Endothelial cell of umbilical vein (primary cell): Measurements from ENCODE around the gene RPL41. TPM values are rescaled to one million over a fixed set of nuclear protein-coding genes. Genes with fewer than 3 reads are reported as not detected.

Experiments used
- BruUV-seq: library from RNA; stranded (reverse); fragments of 400-500 nt; replicated peaks from 2 replicates; lab custom pipeline; 2021; lab: Mats Ljungman, UMichigan
- CTCF ChIA-PET: fragments of 300-600, 350-600 bp; sonication (Branson Sonifier 250); formaldehyde crosslinking; loops from one replicate; lab custom pipeline; 2021; ENCODE audit warnings: antibody characterized with exemption, inconsistent platforms; lab: Charles Lee
- POLR2A ChIA-PET: fragments of 300-600, 350-600 bp; sonication (Branson Sonifier 250); formaldehyde crosslinking; loops from one replicate; lab custom pipeline; 2021; ENCODE audit warnings: antibody characterized with exemption, inconsistent platforms; lab: Charles Lee
- DNase-seq: peaks from one replicate; pipeline ENCODE4 v3.0.0-alpha.2; 2011; ENCODE audit warnings: low read depth, low spot score
- FAIRE-seq: peaks from 2 replicates; lab custom pipeline; 2011; peaks lifted over from hg19 to GRCh38; lab: Jason Lieb, UNC
- H2AFZ ChIP-seq: 2 replicates; pipeline ENCODE4 v1.6.0; 2012; ENCODE audit warnings: low read depth, low read length, control low read depth, inconsistent platforms
- H3K27ac ChIP-seq: 2 replicates; pipeline ENCODE4 v1.5.1; 2011; ENCODE audit warnings: low read depth, mild to moderate bottlenecking, control low read depth, low read length, moderate library complexity; ENCODE audit not compliant: insufficient read depth
- H3K27me3 ChIP-seq, 2 experiments: 2 replicates each; pipeline versions ENCODE4 v1.6.0 to v1.6.1; 2011; ENCODE audit warnings: low read length in 2 of 2, mixed read lengths in 1 of 2; ENCODE audit not compliant: control insufficient read depth in 2 of 2, insufficient read depth in 2 of 2
- H3K36me3 ChIP-seq, 2 experiments: 2 replicates in 1 of 2; 3 replicates in 1 of 2; pipeline ENCODE4 v1.5.1; 2011; ENCODE audit warnings: low read length in 2 of 2, mild to moderate bottlenecking in 1 of 2, moderate library complexity in 1 of 2; ENCODE audit not compliant: control insufficient read depth in 2 of 2, insufficient read depth in 2 of 2; ENCODE audit errors: extremely low read depth in 1 of 2
- H3K4me1 ChIP-seq: 3 replicates; pipeline ENCODE4 v1.5.1; 2011; ENCODE audit warnings: mild to moderate bottlenecking, low read length; ENCODE audit not compliant: control insufficient read depth, insufficient read depth; ENCODE audit errors: extremely low read depth
- H3K4me2 ChIP-seq: 2 replicates; pipeline ENCODE4 v1.6.1; 2011; ENCODE audit warnings: low read length, control low read depth, mixed read lengths; ENCODE audit not compliant: insufficient read depth
- H3K4me3 ChIP-seq, 3 experiments: fragments of 200-600 bp in 1 of 3; sonication (generic), shearing (Covaris generic) in 1 of 3; replicated peaks in 1 of 3; 2 replicates each; pipeline ENCODE4 v1.5.1; 2011 to 2016; ENCODE audit warnings: control low read depth in 3 of 3, low read length in 3 of 3, mild to moderate bottlenecking in 2 of 3, inconsistent platforms in 1 of 3, low read depth in 1 of 3, moderate library complexity in 1 of 3; ENCODE audit not compliant: insufficient read depth in 1 of 3
- H3K79me2 ChIP-seq: 2 replicates; pipeline ENCODE4 v1.6.0; 2012; ENCODE audit warnings: low read length, inconsistent platforms; ENCODE audit not compliant: control insufficient read depth, insufficient read depth
- H3K9ac ChIP-seq: replicated peaks from 2 replicates; pipeline ENCODE3; 2011; ENCODE audit warnings: low read length, control low read depth; ENCODE audit not compliant: insufficient read depth; ENCODE audit errors: extremely low read depth
- H3K9me1 ChIP-seq: replicated peaks from 3 replicates; pipeline ENCODE4 v1.6.0; 2011; ENCODE audit warnings: mild to moderate bottlenecking, low read length; ENCODE audit not compliant: control insufficient read depth, insufficient read depth; ENCODE audit errors: extremely low read depth
- H3K9me3 ChIP-seq: replicated peaks from 2 replicates; pipeline ENCODE4 v1.5.1; 2012; ENCODE audit warnings: low read length, inconsistent platforms; ENCODE audit not compliant: control insufficient read depth, insufficient read depth
- H4K20me1 ChIP-seq: replicated peaks from 2 replicates; pipeline ENCODE3; 2011; ENCODE audit warnings: mild to moderate bottlenecking, low read length; ENCODE audit not compliant: control insufficient read depth, insufficient read depth; ENCODE audit errors: extremely low read depth
- EZH2 ChIP-seq: IDR thresholded peaks from 2 replicates; pipeline ENCODE4 v1.6.1; 2012; ENCODE audit warnings: borderline replicate concordance, low read depth, mild to moderate bottlenecking, moderate library complexity, low read length, inconsistent platforms; ENCODE audit not compliant: severe bottlenecking
- GATA2 ChIP-seq: IDR thresholded peaks from 2 replicates; pipeline ENCODE4 v1.7.0; 2011; ENCODE audit warnings: low read depth, mild to moderate bottlenecking, moderate library complexity, mixed read lengths, low read length; ENCODE audit not compliant: insufficient read length, insufficient read depth
- MYC ChIP-seq: IDR thresholded peaks from one replicate; pipeline ENCODE4 v1.6.1; 2011; ENCODE audit warnings: mild to moderate bottlenecking, low read depth, low read length
- POLR2A ChIP-seq: IDR thresholded peaks from 2 replicates; pipeline ENCODE4 v1.6.1; 2012; ENCODE audit warnings: low read depth, mild to moderate bottlenecking, control low read depth, low read length
- dilution Hi-C: fragments of 300-500 bp; cut with MboI; formaldehyde crosslinking; loops from one replicate; pipeline ENCODE4 v1.15.0; 2019; ENCODE audit warnings: low sequenced_read_pairs; ENCODE audit not compliant: extremely low pct_ligation_motif_present
- intact Hi-C: fragments of 100-400 bp; cut with micrococcal nuclease; formaldehyde crosslinking; loops from one replicate; pipeline ENCODE4 v1.10.0; 2022
- polyA plus RNA-seq, 4 experiments: library from polyadenylated mRNA; depleted of rRNA in 3 of 4; stranded (reverse) in 3 of 4; unstranded in 1 of 4; fragments of >200 nt; gene quantifications; 2 replicates each; pipeline versions ENCODE4 v1.2.1 to v1.2.3, GENCODE V29; 2011 to 2012; ENCODE audit warnings: missing spikeins in 1 of 4
- total RNA-seq: library from RNA; stranded (reverse); gene quantifications from 2 replicates; pipeline ENCODE4 v1.2.3, GENCODE V29; 2021
- TF ChIP-seq, protein P1 (sequence below): IDR thresholded peaks from 2 replicates; pipeline ENCODE4 v1.6.1; 2011; ENCODE audit not compliant: insufficient read depth, insufficient read length
- TF ChIP-seq, protein P2 (sequence below), 2 donors: IDR thresholded peaks; 1 replicate in 1 of 2; 2 replicates in 1 of 2; pipeline ENCODE4 v1.5.1; 2011; ENCODE audit warnings: low read length in 2 of 2, mild to moderate bottlenecking in 2 of 2, moderate library complexity in 2 of 2, control low read depth in 1 of 2, inconsistent platforms in 1 of 2, low read depth in 1 of 2; ENCODE audit not compliant: insufficient read depth in 1 of 2; ENCODE audit errors: extremely low read depth in 1 of 2

RPL41 gene
- total and polyA plus RNA-seq, 2 donors (not counting 3 experiments of a cell fraction or from before 2014, with no cell fraction given): 3,212 to 9,990 TPM

DNA sequence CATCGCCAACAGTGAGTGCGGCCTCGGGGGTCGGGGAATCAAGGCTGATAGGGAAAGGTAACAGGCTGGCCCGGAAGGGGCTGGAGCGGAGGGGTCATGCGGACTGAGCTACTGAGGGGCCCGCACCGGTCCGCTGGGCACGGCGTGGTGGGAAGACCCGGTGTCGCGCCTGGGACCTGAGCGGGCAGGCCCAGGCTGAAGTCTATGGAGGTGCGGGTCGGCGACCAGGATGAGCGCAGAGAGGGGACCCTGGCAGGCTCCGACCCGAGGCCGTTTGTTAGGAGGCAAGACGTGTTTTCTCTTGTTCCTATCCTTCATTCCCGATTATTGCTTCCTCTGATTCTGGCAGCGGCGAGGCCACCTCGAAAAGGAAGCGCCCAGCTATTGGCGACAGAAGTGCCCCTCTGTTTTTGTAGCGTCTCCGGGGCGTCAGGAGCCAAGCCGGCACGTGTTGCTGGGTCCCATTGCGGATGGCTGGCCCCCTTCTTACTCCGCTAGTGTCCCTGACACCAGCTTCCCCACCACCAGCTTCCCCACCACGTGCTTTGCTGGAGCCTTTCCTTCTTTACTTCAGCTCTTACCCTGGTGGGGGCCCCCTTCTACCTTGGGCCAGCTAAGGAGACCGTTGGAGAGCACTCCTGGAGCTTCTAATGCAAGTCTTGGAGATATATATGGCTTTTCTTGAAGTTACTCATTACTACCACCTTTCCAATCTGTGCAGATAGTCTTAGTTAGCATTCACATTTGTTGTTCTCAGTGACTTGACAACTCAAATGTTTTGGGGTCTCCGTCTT lies 11.4 kb upstream of the RPL41 start:
- peak overlapping the region; percentile 49 to 85 (median 68) for H3K4me3 ChIP-seq
- BruUV-seq: TSS peak; percentile 43
- H3K9ac ChIP-seq: peak overlapping the region; percentile 70
- POLR2A ChIA-PET: interaction anchor here (0.6 to 3.3 kb wide), 8 partner anchors 8 to 282 kb away, joined by 3 to 37 read pairs (median 4); partner anchors contain the start of genes DNAJC14, RPL41, SMARCC2 and SUOX
- FAIRE-seq (no peak), DNase-seq (peak; percentile 32)
- intact Hi-C loops (loop anchor here (1.0 to 2.0 kb wide), 7 partner anchors 11 to 366 kb away; partner anchors contain the start of genes DNAJC14 and RPL41), dilution Hi-C loops (no loop called here)
- peaks cover 20% of the 10 kb centered on the region for H3K4me1 ChIP-seq
- no peaks in the 10 kb centered on the region for H4K20me1 ChIP-seq
- H3K36me3 ChIP-seq: peaks cover 13 to 14% of the 10 kb centered on the region in 2 experiments
- peak overlapping the region; percentile 45 for H2AFZ ChIP-seq
- no peaks in the 10 kb centered on the region for H3K9me3 ChIP-seq
- CTCF ChIA-PET: interaction anchor here (0.6 to 5.3 kb wide), 15 partner anchors 10 to 365 kb away, joined by 3 to 59 read pairs (median 7); partner anchors contain the start of genes ERBB3, SMARCC2 and ZC3H10
- H3K27ac ChIP-seq: peak overlapping the region; percentile 60
- peaks cover 0 to 6% of the 10 kb centered on the region in 2 experiments for H3K27me3 ChIP-seq
- H3K79me2 ChIP-seq: peaks cover 35% of the 10 kb centered on the region
- peak overlapping the region; percentile 85 for H3K4me2 ChIP-seq
- TF ChIP-seq, protein P1, sequence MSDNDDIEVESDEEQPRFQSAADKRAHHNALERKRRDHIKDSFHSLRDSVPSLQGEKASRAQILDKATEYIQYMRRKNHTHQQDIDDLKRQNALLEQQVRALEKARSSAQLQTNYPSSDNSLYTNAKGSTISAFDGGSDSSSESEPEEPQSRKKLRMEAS: peak; percentile 72
- TF ChIP-seq, protein P2, sequence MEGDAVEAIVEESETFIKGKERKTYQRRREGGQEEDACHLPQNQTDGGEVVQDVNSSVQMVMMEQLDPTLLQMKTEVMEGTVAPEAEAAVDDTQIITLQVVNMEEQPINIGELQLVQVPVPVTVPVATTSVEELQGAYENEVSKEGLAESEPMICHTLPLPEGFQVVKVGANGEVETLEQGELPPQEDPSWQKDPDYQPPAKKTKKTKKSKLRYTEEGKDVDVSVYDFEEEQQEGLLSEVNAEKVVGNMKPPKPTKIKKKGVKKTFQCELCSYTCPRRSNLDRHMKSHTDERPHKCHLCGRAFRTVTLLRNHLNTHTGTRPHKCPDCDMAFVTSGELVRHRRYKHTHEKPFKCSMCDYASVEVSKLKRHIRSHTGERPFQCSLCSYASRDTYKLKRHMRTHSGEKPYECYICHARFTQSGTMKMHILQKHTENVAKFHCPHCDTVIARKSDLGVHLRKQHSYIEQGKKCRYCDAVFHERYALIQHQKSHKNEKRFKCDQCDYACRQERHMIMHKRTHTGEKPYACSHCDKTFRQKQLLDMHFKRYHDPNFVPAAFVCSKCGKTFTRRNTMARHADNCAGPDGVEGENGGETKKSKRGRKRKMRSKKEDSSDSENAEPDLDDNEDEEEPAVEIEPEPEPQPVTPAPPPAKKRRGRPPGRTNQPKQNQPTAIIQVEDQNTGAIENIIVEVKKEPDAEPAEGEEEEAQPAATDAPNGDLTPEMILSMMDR (IDR thresholded peaks at IDR 0.05; ENCODE audit: extremely low read depth in 1 of 2, insufficient read depth in 1 of 2, low read depth in 1 of 2, low read length in 2 of 2): peak in 1 of 2 donors; percentile 9
- TF ChIP-seq EZH2: no peak
- no peak for TF ChIP-seq MYC
- TF ChIP-seq POLR2A: no peak
- TF ChIP-seq GATA2: no peak
- H3K9me1 ChIP-seq: no peaks in the 10 kb centered on the region
